Activated naive CD4-positive, alpha-beta T cell treated with anti-CD3 and anti-CD28 coated beads, Interleukin-2, amount 50 U/mL, for 72 hours (primary cell): ENCODE measurements around the gene VSNL1. TPM values are rescaled to one million over a fixed set of nuclear protein-coding genes. Genes with fewer than 3 reads are reported as not detected.
"Not testable (repeated sequence)": the region's sequence is repeated elsewhere in the genome, so short reads cannot be mapped to it uniquely, and the experiment has no call there.

ENCODE experiments used
- ATAC-seq, 2 donors: fragments of 150-1000 bp; cut with Tn5 transposase; 2 replicates each; pipeline ENCODE4 v1.10.0; 2021; ENCODE audit warnings: mild to moderate bottlenecking in 2 of 2, moderate library complexity in 2 of 2
- DNase-seq, 2 donors: peaks; one replicate each; pipeline ENCODE4 v3.0.0; 2021 to 2022; ENCODE audit warnings: low spot score in 2 of 2
- H3K27ac Mint-ChIP-seq, 2 donors: one replicate each; pipeline ENCODE4 v1.8.0; 2022; ENCODE audit warnings: mild to moderate bottlenecking in 2 of 2, mixed read lengths in 2 of 2
- H3K36me3 Mint-ChIP-seq, 2 donors: one replicate each; pipeline ENCODE4 v1.8.0; 2022; ENCODE audit warnings: mixed read lengths in 2 of 2
- H3K9me3 Mint-ChIP-seq, 2 donors: one replicate each; pipeline ENCODE4 v1.8.0; 2022; ENCODE audit warnings: mixed read lengths in 2 of 2
- total RNA-seq, 2 donors: library from RNA; stranded (reverse); gene quantifications; one replicate each; pipeline ENCODE4 v1.2.3, GENCODE V29; 2022

Gene VSNL1
- total RNA-seq, 2 donors from 2014 or later, result not detected

GRCh38 chr2:17565726-17566125 lies 25.2 kb downstream of the VSNL1 start:
- H3K27ac Mint-ChIP-seq, DNase-seq, H3K36me3 Mint-ChIP-seq: not testable (repeated sequence)

GRCh38 chr2:17571681-17572080 lies 31.2 kb downstream of the VSNL1 start:
- H3K9me3 Mint-ChIP-seq, result peaks cover 0 to 4% of the 10 kb centered on the region in 2 donors
- DNase-seq (no peak), ATAC-seq (no peak)
- no peak overlapping the region for H3K27ac Mint-ChIP-seq
- no peaks in the 10 kb centered on the region for H3K36me3 Mint-ChIP-seq

More at GRCh38 chr2:17565726-17566125, 25.2 kb downstream of the VSNL1 start:
- not testable (repeated sequence) for ATAC-seq, H3K9me3 Mint-ChIP-seq

GRCh38 chr2:17573085-17573803 lies 32.7 kb downstream of the VSNL1 start:
- Mint-ChIP-seq H3K9me3 (peaks cover 0 to 4% of the 10 kb centered on the region in 2 donors), H3K36me3 (no peaks in the 10 kb centered on the region), H3K27ac (no peak overlapping the region)
- ATAC-seq, result no peak
- no peak for DNase-seq

GRCh38 chr2:17573804-17574175 lies 33.3 kb downstream of the VSNL1 start:
- no peaks in the 10 kb centered on the region for H3K36me3 Mint-ChIP-seq

GRCh38 chr2:17574406-17575073 lies 34.0 kb downstream of the VSNL1 start:
- Mint-ChIP-seq H3K36me3 (no peaks in the 10 kb centered on the region), H3K9me3 (peaks cover 0 to under 1% of the 10 kb centered on the region in 2 donors), H3K27ac (no peak overlapping the region)
- ATAC-seq (no peak), DNase-seq (no peak)

More at GRCh38 chr2:17573804-17574175, 33.3 kb downstream of the VSNL1 start:
- ATAC-seq (no peak), DNase-seq (no peak)
- Mint-ChIP-seq H3K27ac (no peak overlapping the region), H3K9me3 (peaks cover 0 to 4% of the 10 kb centered on the region in 2 donors)

- H3K27ac Mint-ChIP-seq, result no peak overlapping the region
- no peak for DNase-seq
- no peaks in the 10 kb centered on the region for H3K9me3 Mint-ChIP-seq
- no peak for ATAC-seq
- H3K36me3 Mint-ChIP-seq, result no peaks in the 10 kb centered on the region
Observed at GRCh38 chr2:17576802-17577201, 36.3 kb downstream of the VSNL1 start.

- Mint-ChIP-seq H3K27ac (no peak overlapping the region), H3K9me3 (no peaks in the 10 kb centered on the region), H3K36me3 (no peaks in the 10 kb centered on the region)
- DNase-seq, result no peak
- no peak for ATAC-seq
Observed at GRCh38 chr2:17578466-17578928, 38.0 kb downstream of the VSNL1 start.

GRCh38 chr2:17579605-17580318 lies 39.3 kb downstream of the VSNL1 start:
- no peak overlapping the region for H3K27ac Mint-ChIP-seq
- H3K36me3 Mint-ChIP-seq, result no peaks in the 10 kb centered on the region
- H3K9me3 Mint-ChIP-seq, result no peaks in the 10 kb centered on the region
- ATAC-seq (no peak), DNase-seq (no peak)

- DNase-seq, result no peak
- Mint-ChIP-seq H3K9me3 (no peaks in the 10 kb centered on the region), H3K27ac (no peak overlapping the region), H3K36me3 (no peaks in the 10 kb centered on the region)
- no peak for ATAC-seq
Observed at GRCh38 chr2:17580319-17580715, 39.8 kb downstream of the VSNL1 start.

GRCh38 chr2:17581831-17582230 lies 41.3 kb downstream of the VSNL1 start:
- H3K36me3 Mint-ChIP-seq, result no peaks in the 10 kb centered on the region
- ATAC-seq (no peak), DNase-seq (no peak)
- no peak overlapping the region for H3K27ac Mint-ChIP-seq
- H3K9me3 Mint-ChIP-seq, result no peaks in the 10 kb centered on the region

- no peaks in the 10 kb centered on the region for H3K36me3 Mint-ChIP-seq
- DNase-seq, result no peak
- H3K9me3 Mint-ChIP-seq, result no peaks in the 10 kb centered on the region
- no peak overlapping the region for H3K27ac Mint-ChIP-seq
- no peak for ATAC-seq
Observed at GRCh38 chr2:17583166-17583565, 42.7 kb downstream of the VSNL1 start.

- H3K9me3 Mint-ChIP-seq, result no peaks in the 10 kb centered on the region
- DNase-seq, result no peak
Observed at GRCh38 chr2:17583646-17584045, 43.1 kb downstream of the VSNL1 start.

GRCh38 chr2:17584689-17585088 lies 44.2 kb downstream of the VSNL1 start:
- no peak for ATAC-seq
- no peaks in the 10 kb centered on the region for H3K9me3 Mint-ChIP-seq
- H3K27ac Mint-ChIP-seq, result no peak overlapping the region
- DNase-seq, result no peak
- H3K36me3 Mint-ChIP-seq, result no peaks in the 10 kb centered on the region

More at GRCh38 chr2:17583646-17584045, 43.1 kb downstream of the VSNL1 start:
- no peak for ATAC-seq
- H3K36me3 Mint-ChIP-seq, result no peaks in the 10 kb centered on the region
- no peak overlapping the region for H3K27ac Mint-ChIP-seq

GRCh38 chr2:17587469-17587868 lies 47.0 kb downstream of the VSNL1 start:
- H3K36me3 Mint-ChIP-seq, result no peaks in the 10 kb centered on the region
- DNase-seq (no peak), ATAC-seq (no peak)
- no peak overlapping the region for H3K27ac Mint-ChIP-seq
- no peaks in the 10 kb centered on the region for H3K9me3 Mint-ChIP-seq

GRCh38 chr2:17588031-17588430 lies 47.5 kb downstream of the VSNL1 start:
- H3K27ac Mint-ChIP-seq, result no peak overlapping the region
- H3K9me3 Mint-ChIP-seq, result no peaks in the 10 kb centered on the region
- ATAC-seq (no peak), DNase-seq (no peak)
- no peaks in the 10 kb centered on the region for H3K36me3 Mint-ChIP-seq

GRCh38 chr2:17589406-17590035 lies 49.0 kb downstream of the VSNL1 start:
- DNase-seq (no peak), ATAC-seq (no peak)
- Mint-ChIP-seq H3K27ac (no peak overlapping the region), H3K36me3 (no peaks in the 10 kb centered on the region), H3K9me3 (no peaks in the 10 kb centered on the region)
